H1 (cell line): ENCODE results near the gene GRIK1. TPM values are rescaled to one million over a fixed set of nuclear protein-coding genes. Genes with fewer than 3 reads are reported as not detected.

Source experiments
- CTCF ChIA-PET: fragments of 300-600 bp; sonication (Branson Sonifier 250); formaldehyde crosslinking; loops from one replicate; lab custom pipeline; 2021; ENCODE audit not compliant: partially characterized antibody; lab: Charles Lee
- POLR2A ChIA-PET: fragments of 300-600 bp; sonication (Branson Sonifier 250); formaldehyde crosslinking; loops from one replicate; lab custom pipeline; 2021; ENCODE audit warnings: inconsistent platforms; ENCODE audit not compliant: partially characterized antibody; lab: Charles Lee
- DNase-seq, 2 experiments: peaks; one replicate each; pipeline versions ENCODE4 v3.0.0 to v3.0.0-alpha.2; 2010 to 2022; ENCODE audit warnings: low spot score in 2 of 2, low read depth in 1 of 2, mixed read lengths in 1 of 2
- FAIRE-seq: peaks from 2 replicates; lab custom pipeline; 2011; peaks lifted over from hg19 to GRCh38; lab: Jason Lieb, UNC
- H2AFZ ChIP-seq: 2 replicates; pipeline ENCODE4 v1.8.1; 2012; ENCODE audit warnings: low read length, inconsistent platforms
- H2AK5ac ChIP-seq: 2 replicates; pipeline ENCODE4 v1.6.1; 2013; ENCODE audit warnings: low read depth, low read length
- H2BK120ac ChIP-seq: replicated peaks from 2 replicates; pipeline ENCODE3; 2013; ENCODE audit warnings: low read depth, low read length, inconsistent platforms
- H2BK12ac ChIP-seq: 2 replicates; pipeline ENCODE4 v1.6.1; 2013; ENCODE audit warnings: low read depth, low read length
- H2BK15ac ChIP-seq: 2 replicates; pipeline ENCODE4 v1.6.1; 2013; ENCODE audit warnings: low read length
- H2BK20ac ChIP-seq: 2 replicates; pipeline ENCODE4 v1.6.1; 2013; ENCODE audit warnings: low read length
- H2BK5ac ChIP-seq: 2 replicates; pipeline ENCODE4 v1.6.1; 2013; ENCODE audit warnings: low read depth, low read length
- H3K14ac ChIP-seq: 2 replicates; pipeline ENCODE4 v1.6.1; 2013; ENCODE audit warnings: inconsistent platforms; ENCODE audit not compliant: insufficient read length
- H3K18ac ChIP-seq: 2 replicates; pipeline ENCODE4 v1.6.1; 2013; ENCODE audit warnings: low read length; ENCODE audit errors: extremely low read depth
- H3K23ac ChIP-seq: 2 replicates; pipeline ENCODE4 v1.6.1; 2013; ENCODE audit warnings: inconsistent platforms; ENCODE audit not compliant: insufficient read length
- H3K23me2 ChIP-seq: 2 replicates; pipeline ENCODE4 v1.6.1; 2013; ENCODE audit warnings: low read depth, low read length
- H3K27ac ChIP-seq: 2 replicates; pipeline ENCODE4 v1.6.1; 2011; ENCODE audit warnings: low read depth, low read length, inconsistent platforms
- H3K27me3 ChIP-seq, 4 experiments: replicated peaks in 1 of 4; 1 replicate in 1 of 4; 2 replicates in 3 of 4; pipeline versions ENCODE4 v1.6.1 to v1.8.1; 2011 to 2013; ENCODE audit warnings: low read length in 3 of 4, mild to moderate bottlenecking in 3 of 4, inconsistent platforms in 2 of 4, mixed read lengths in 2 of 4, moderate library complexity in 1 of 4; ENCODE audit not compliant: control insufficient read depth in 3 of 4, insufficient read depth in 3 of 4; ENCODE audit errors: extremely low read depth in 1 of 4
- H3K36me3 ChIP-seq, 4 experiments: 2 replicates each; pipeline versions ENCODE4 v1.6.1 to v1.8.1; 2011 to 2013; ENCODE audit warnings: mild to moderate bottlenecking in 4 of 4, low read length in 3 of 4, moderate library complexity in 2 of 4, control low read depth in 1 of 4, inconsistent platforms in 1 of 4; ENCODE audit not compliant: insufficient read depth in 4 of 4, control insufficient read depth in 2 of 4
- H3K4ac ChIP-seq: replicated peaks from 2 replicates; pipeline ENCODE3; 2013; ENCODE audit warnings: low read length, low read depth, mixed read lengths, inconsistent platforms; ENCODE audit not compliant: insufficient read length
- H3K4me1 ChIP-seq, 4 experiments: replicated peaks in 1 of 4; 1 replicate in 1 of 4; 2 replicates in 3 of 4; pipeline versions ENCODE4 v1.6.1 to v1.8.1; 2011 to 2013; ENCODE audit warnings: low read length in 3 of 4, inconsistent platforms in 2 of 4, mixed read lengths in 1 of 4; ENCODE audit not compliant: insufficient read depth in 4 of 4, control insufficient read depth in 3 of 4
- H3K4me2 ChIP-seq, 2 experiments: 2 replicates each; pipeline versions ENCODE4 v1.6.1 to v1.8.1; 2011 to 2013; ENCODE audit warnings: low read depth in 2 of 2, low read length in 2 of 2, control low read depth in 1 of 2, inconsistent platforms in 1 of 2, mild to moderate bottlenecking in 1 of 2; ENCODE audit not compliant: insufficient read depth in 1 of 2
- H3K4me3 ChIP-seq, 4 experiments: fragments of 200-600, 300-600 bp in 1 of 4; sonication (generic), shearing (Covaris generic), sonication (Bioruptor Twin) in 1 of 4; 2 replicates each; pipeline versions ENCODE4 v1.5.1 to v1.8.1; 2011 to 2016; ENCODE audit warnings: low read length in 4 of 4, low read depth in 3 of 4, control low read depth in 2 of 4, inconsistent platforms in 2 of 4, mild to moderate bottlenecking in 2 of 4, mixed read lengths in 1 of 4, moderate library complexity in 1 of 4; ENCODE audit not compliant: insufficient read depth in 2 of 4; ENCODE audit errors: extremely low read depth in 1 of 4
- H3K56ac ChIP-seq: replicated peaks from 2 replicates; pipeline ENCODE3; 2013; ENCODE audit warnings: low read depth, mild to moderate bottlenecking, mixed read lengths, low read length, inconsistent platforms; ENCODE audit not compliant: insufficient read length
- H3K79me1 ChIP-seq: 2 replicates; pipeline ENCODE4 v1.6.1; 2013; ENCODE audit warnings: low read depth, low read length, control low read depth
- H3K79me2 ChIP-seq, 2 experiments: 2 replicates each; pipeline versions ENCODE4 v1.6.1 to v1.8.1; 2012 to 2013; ENCODE audit warnings: low read length in 2 of 2, mild to moderate bottlenecking in 2 of 2, inconsistent platforms in 1 of 2; ENCODE audit not compliant: insufficient read depth in 2 of 2, control insufficient read depth in 1 of 2
- H3K9ac ChIP-seq, 4 experiments: replicated peaks in 1 of 4; 1 replicate in 1 of 4; 2 replicates in 3 of 4; pipeline versions ENCODE4 v1.6.1 to v1.8.1; 2011 to 2013; ENCODE audit warnings: low read depth in 3 of 4, low read length in 3 of 4, control low read depth in 2 of 4, mild to moderate bottlenecking in 2 of 4, moderate library complexity in 2 of 4, inconsistent platforms in 1 of 4; ENCODE audit errors: extremely low read depth in 1 of 4
- H3K9me3 ChIP-seq, 2 experiments: 2 replicates each; pipeline versions ENCODE4 v1.6.1 to v1.8.1; 2012 to 2013; ENCODE audit warnings: mild to moderate bottlenecking in 2 of 2, moderate library complexity in 2 of 2, control low read depth in 1 of 2, inconsistent platforms in 1 of 2, low read depth in 1 of 2, low read length in 1 of 2, mixed read lengths in 1 of 2; ENCODE audit not compliant: insufficient read depth in 2 of 2
- H4K20me1 ChIP-seq, 2 experiments: replicated peaks in 1 of 2; 2 replicates each; pipeline versions ENCODE3 to v1.8.1; 2011 to 2013; ENCODE audit warnings: inconsistent platforms in 2 of 2, low read length in 2 of 2, mild to moderate bottlenecking in 1 of 2; ENCODE audit not compliant: insufficient read depth in 2 of 2, control insufficient read depth in 1 of 2
- H4K5ac ChIP-seq: 2 replicates; pipeline ENCODE4 v1.6.1; 2013; ENCODE audit warnings: low read length, low read depth, mixed read lengths, inconsistent platforms; ENCODE audit not compliant: insufficient read length
- H4K8ac ChIP-seq: 2 replicates; pipeline ENCODE4 v1.8.0; 2013; ENCODE audit warnings: mild to moderate bottlenecking, moderate library complexity, low read length, inconsistent platforms; ENCODE audit not compliant: insufficient read depth; ENCODE audit errors: extremely low read depth
- H4K91ac ChIP-seq: replicated peaks from 2 replicates; pipeline ENCODE3; 2013; ENCODE audit warnings: low read length, mixed read lengths, inconsistent platforms; ENCODE audit not compliant: insufficient read length
- CBX5 ChIP-seq: fragments of 300-800, 300-1000 bp; sonication (generic); IDR thresholded peaks from 2 replicates; pipeline ENCODE4 v1.7.1; 2016; ENCODE audit warnings: antibody characterized with exemption, low read length, low read depth
- CEBPB ChIP-seq: IDR thresholded peaks from 2 replicates; pipeline ENCODE4 v1.6.1; 2012; ENCODE audit warnings: low read depth, low read length
- GTF2F1 ChIP-seq: IDR thresholded peaks from 2 replicates; pipeline ENCODE4 v1.6.1; 2012; ENCODE audit warnings: low read depth, low read length, improper control_type of control experiment, borderline replicate concordance
- JUN ChIP-seq: IDR thresholded peaks from 2 replicates; pipeline ENCODE4 v1.6.1; 2011; ENCODE audit warnings: low read depth, mild to moderate bottlenecking, improper control_type of control experiment, low read length
- JUND ChIP-seq: IDR thresholded peaks from 2 replicates; pipeline ENCODE4 v1.6.1; 2011; ENCODE audit warnings: mild to moderate bottlenecking, improper control_type of control experiment, low read length
- RBBP5 ChIP-seq: IDR thresholded peaks from 2 replicates; pipeline ENCODE4 v1.7.1; 2012; ENCODE audit warnings: low read depth, mild to moderate bottlenecking, inconsistent platforms, low read length, moderate library complexity, borderline replicate concordance
- RFX5 ChIP-seq: IDR thresholded peaks from 2 replicates; pipeline ENCODE4 v1.6.1; 2011; ENCODE audit warnings: low read depth, low read length, improper control_type of control experiment, borderline replicate concordance
- RNF2 ChIP-seq: fragments of 200-900, 300-1000 bp; sonication (generic); IDR thresholded peaks from 2 replicates; pipeline ENCODE4 v1.7.1; 2016; ENCODE audit warnings: borderline replicate concordance, low read depth, mild to moderate bottlenecking, antibody characterized with exemption, low read length; ENCODE audit not compliant: poor library complexity, severe bottlenecking; ENCODE audit errors: missing control alignments
- SIN3A ChIP-seq, 2 experiments: IDR thresholded peaks in 1 of 2; conservative IDR thresholded peaks in 1 of 2; 2 replicates each; pipeline ENCODE4 v1.6.1; 2011 to 2012; ENCODE audit warnings: low read length in 2 of 2, improper control_type of control experiment in 1 of 2, low read depth in 1 of 2, mild to moderate bottlenecking in 1 of 2
- SIRT6 ChIP-seq: IDR thresholded peaks from one replicate; pipeline ENCODE4 v1.7.1; 2012; ENCODE audit warnings: low read length, inconsistent platforms
- SP1 ChIP-seq: IDR thresholded peaks from 2 replicates; pipeline ENCODE4 v1.6.1; 2011; ENCODE audit warnings: low read depth, low read length
- TAF1 ChIP-seq: IDR thresholded peaks from 2 replicates; pipeline ENCODE4 v1.6.1; 2011; ENCODE audit warnings: mild to moderate bottlenecking, low read depth, low read length
- TCF12 ChIP-seq: IDR thresholded peaks from 2 replicates; pipeline ENCODE4 v1.6.1; 2011; ENCODE audit warnings: low read depth, mild to moderate bottlenecking, low read length
- WGBS, 2 experiments: shearing (Covaris generic) in 1 of 2; methylation state at CpG; one replicate each; pipeline versions ENCODE4 v1.1.6 to v1.1.7; 2013 to 2015; ENCODE audit warnings: low lambda C conversion rate in 2 of 2, mixed read lengths in 2 of 2, inconsistent platforms in 1 of 2, low coverage in 1 of 2, missing lambda C conversion rate in 1 of 2; ENCODE audit not compliant: insufficient replicate concordance in 2 of 2, insufficient coverage in 1 of 2, insufficient read length in 1 of 2; ENCODE audit errors: extremely low coverage in 1 of 2, missing lambda C conversion rate in 1 of 2; 5-methylcytosine and 5-hydroxymethylcytosine counted together
- polyA plus RNA-seq, 7 experiments: library from polyadenylated mRNA; depleted of rRNA in 3 of 7; stranded (reverse) in 5 of 7; unstranded in 2 of 7; fragments of >200 nt in 5 of 7; fragments of 200-250 nt in 2 of 7; gene quantifications; 1 replicate in 5 of 7; 2 replicates in 1 of 7; 4 replicates in 1 of 7; pipeline versions ENCODE4 v1.2.1 to v1.2.3, GENCODE V29; 2011 to 2013; ENCODE audit warnings: missing spikeins in 2 of 7, mixed read lengths in 2 of 7
- total RNA-seq: library from RNA; stranded (reverse); fragmentation: NEBNext Ultra II Directional; extraction: Animal tissue kit (Norgen Biotek cat#: 25700); gene quantifications from 2 replicates; pipeline ENCODE4 v1.2.1, GENCODE V29; 2021

The GRIK1 gene
- total and polyA plus RNA-seq, 2 of the 8 experiments (the other 6 are each of a cell fraction or from before 2014, with no cell fraction given): 0.11 to 0.32 TPM

- Histone ChIP-seq H4K5ac (no peak overlapping the region), H3K27ac (no peak overlapping the region), H3K9me3 (no peaks in the 10 kb centered on the region; a peak in 1 of 4 replicates), H3K14ac (no peak overlapping the region), H2BK15ac (no peak overlapping the region), H3K36me3 (no peaks in the 10 kb centered on the region), H3K18ac (no peak overlapping the region), H2AK5ac (no peak overlapping the region), H3K23ac (no peak overlapping the region), H3K4ac (no peak overlapping the region), H2AFZ (peak overlapping the region; percentile 54; the same call in 1 of the 2 replicates), H3K4me3 (peak overlapping the region in 1 of 4 experiments; percentile 30; a peak in 1 of 8 replicates), H3K23me2 (no peaks in the 10 kb centered on the region), H3K9ac (no peak overlapping the region), H4K20me1 (no peaks in the 10 kb centered on the region), H2BK20ac (no peak overlapping the region), H3K4me1 (peaks cover 0 to 7% (median 1%) of the 10 kb centered on the region in 4 experiments; a peak in 4 of 7 replicates), H3K79me1 (no peaks in the 10 kb centered on the region), H3K27me3 (no peaks in the 10 kb centered on the region), H2BK120ac (no peak overlapping the region), H2BK5ac (no peak overlapping the region), H4K91ac (no peak overlapping the region), H3K56ac (no peak overlapping the region), H2BK12ac (no peak overlapping the region), H4K8ac (no peak overlapping the region), H3K4me2 (peak overlapping the region in 1 of 2 experiments; percentile 44; a peak in 2 of 4 replicates), H3K79me2 (no peaks in the 10 kb centered on the region)
- FAIRE-seq: no peak
- ChIA-PET POLR2A (no interaction called here), CTCF (no interaction called here)
- 48% methylated on average over 3 of the region's 3 CpGs; no CpG with 5 or more reads in 1 of the 2 experiments for WGBS, 2 experiments
- no peak for DNase-seq
- TF ChIP-seq CEBPB (no peak), TAF1 (no peak), SP1 (no peak), JUND (no peak), JUN (no peak), GTF2F1 (no peak), RBBP5 (no peak), CBX5 (no peak), SIRT6 (no peak), SIN3A (conservative IDR thresholded peaks at IDR 0.05 in 1 of 2, IDR thresholded peaks at IDR 0.05 in 1 of 2; ENCODE audit: low read depth in 1 of 2, low read length in 2 of 2) (no peak), RFX5 (no peak), RNF2 (no peak), TCF12 (no peak)
These were observed 64.6 kb downstream of the GRIK1 start for GRCh38 chr21:29875036-29875716.
